GM23338 (cell line): Measurements from ENCODE around the gene FAM222A. TPM values are rescaled to one million over a fixed set of nuclear protein-coding genes. Genes with fewer than 3 reads are reported as not detected.

ENCODE experiments used
- ATAC-seq: fragments of 200-7000 bp; cut with Tn5 transposase; 3 replicates; pipeline ENCODE4 v1.9.1; 2020
- DNase-seq: peaks from one replicate; pipeline ENCODE4 v3.0.0-alpha.2; 2015; ENCODE audit warnings: low spot score
- H2AFZ ChIP-seq: fragments of 200-600 bp; sonication (generic); 2 replicates; pipeline ENCODE4 v1.8.0; 2016; ENCODE audit warnings: antibody characterized with exemption, mild to moderate bottlenecking, moderate library complexity
- H3F3A ChIP-seq: fragments of 200-600 bp; sonication (generic); replicated peaks from 2 replicates; pipeline ENCODE4 v1.8.0; 2017; ENCODE audit warnings: antibody characterized with exemption, mixed run types, low read depth
- H3K27ac ChIP-seq: fragments of 200-600 bp; sonication (generic); 2 replicates; pipeline ENCODE4 v1.6.1; 2016; ENCODE audit warnings: low read depth
- H3K27me3 ChIP-seq: fragments of 200-600 bp; sonication (generic); 2 replicates; pipeline ENCODE4 v1.8.0; 2016; ENCODE audit warnings: mild to moderate bottlenecking, mixed run types, moderate library complexity; ENCODE audit not compliant: insufficient read depth
- H3K36me3 ChIP-seq: fragments of 200-600 bp; sonication (generic); 2 replicates; pipeline ENCODE4 v1.8.0; 2016; ENCODE audit warnings: mild to moderate bottlenecking; ENCODE audit not compliant: insufficient read depth
- H3K4me1 ChIP-seq: fragments of 200-600 bp; sonication (generic); 2 replicates; pipeline ENCODE4 v1.8.0; 2016; ENCODE audit warnings: mild to moderate bottlenecking, moderate library complexity; ENCODE audit not compliant: insufficient read depth
- H3K4me2 ChIP-seq: fragments of 200-600 bp; sonication (generic); 2 replicates; pipeline ENCODE4 v1.7.1; 2017; ENCODE audit warnings: mixed run types
- H3K4me3 ChIP-seq: fragments of 200-600 bp; sonication (generic); 2 replicates; pipeline ENCODE4 v1.6.1; 2016; ENCODE audit warnings: mixed run types
- H3K79me2 ChIP-seq: fragments of 200-600 bp; sonication (generic); replicated peaks from 2 replicates; pipeline ENCODE4 v1.8.0; 2017; ENCODE audit warnings: mild to moderate bottlenecking; ENCODE audit not compliant: insufficient read depth
- H3K9me2 ChIP-seq: fragments of 200-600 bp; sonication (generic); 2 replicates; pipeline ENCODE4 v1.8.0; 2017; ENCODE audit not compliant: insufficient read depth
- H4K20me1 ChIP-seq: fragments of 200-600 bp; sonication (generic); replicated peaks from 2 replicates; pipeline ENCODE4 v1.8.0; 2017; ENCODE audit warnings: mild to moderate bottlenecking; ENCODE audit not compliant: insufficient read depth
- H3K27ac Mint-ChIP-seq: 2 replicates; pipeline ENCODE4 v1.8.0; 2020; ENCODE audit warnings: inconsistent platforms, mild to moderate bottlenecking, moderate library complexity, mixed read lengths
- H3K27me3 Mint-ChIP-seq: 3 replicates; pipeline ENCODE4 v1.8.0; 2022; ENCODE audit warnings: low read depth, mild to moderate bottlenecking, moderate library complexity, mixed read lengths, inconsistent platforms; ENCODE audit not compliant: insufficient read depth, poor library complexity
- H3K36me3 Mint-ChIP-seq: 3 replicates; pipeline ENCODE4 v1.8.0; 2021; ENCODE audit warnings: low read depth, mild to moderate bottlenecking, inconsistent platforms, moderate library complexity, mixed read lengths
- H3K4me1 Mint-ChIP-seq: 3 replicates; pipeline ENCODE4 v1.8.0; 2020; ENCODE audit warnings: mild to moderate bottlenecking, inconsistent platforms, mixed read lengths
- H3K4me3 Mint-ChIP-seq: 3 replicates; pipeline ENCODE4 v1.8.0; 2021; ENCODE audit warnings: moderate library complexity, mild to moderate bottlenecking, inconsistent platforms, mixed read lengths
- H3K9me3 Mint-ChIP-seq: 3 replicates; pipeline ENCODE4 v1.8.0; 2020; ENCODE audit warnings: moderate library complexity, mild to moderate bottlenecking, inconsistent platforms, mixed read lengths
- CREB1 ChIP-seq: fragments of 250-450 bp; sonication (Bioruptor Pico); IDR thresholded peaks from 2 replicates; pipeline ENCODE4 v1.5.0; 2020; ENCODE audit warnings: low read depth, mild to moderate bottlenecking, moderate library complexity
- EZH2 ChIP-seq: fragments of 200-600 bp; sonication (generic); IDR thresholded peaks from one replicate; pipeline ENCODE4 v1.8.0; 2017; ENCODE audit warnings: antibody characterized with exemption, mild to moderate bottlenecking, low read depth; ENCODE audit not compliant: unreplicated experiment
- EZH2phosphoT487 ChIP-seq: fragments of 200-600 bp; sonication (generic); IDR thresholded peaks from one replicate; pipeline ENCODE4 v1.8.1; 2018; ENCODE audit warnings: antibody characterized with exemption; ENCODE audit not compliant: unreplicated experiment
- NANOG ChIP-seq: IDR thresholded peaks from 2 replicates; pipeline ENCODE4 v1.6.1; 2016; ENCODE audit warnings: antibody characterized with exemption, borderline replicate concordance
- POLR2AphosphoS5 ChIP-seq: IDR thresholded peaks from 2 replicates; pipeline ENCODE4 v1.6.1; 2016; ENCODE audit warnings: antibody characterized with exemption, low read depth
- REST ChIP-seq: IDR thresholded peaks from one replicate; pipeline ENCODE4 v1.6.1; 2018; ENCODE audit warnings: antibody characterized with exemption; ENCODE audit not compliant: unreplicated experiment
- ZNF114 ChIP-seq: fragments of 250-450 bp; sonication (Bioruptor Pico); IDR thresholded peaks from 2 replicates; pipeline ENCODE4 v1.5.0; 2020; ENCODE audit warnings: mild to moderate bottlenecking, moderate library complexity
- ZNF331 ChIP-seq: fragments of 250-450 bp; sonication (Bioruptor Pico); IDR thresholded peaks from 2 replicates; pipeline ENCODE4 v1.5.0; 2020; ENCODE audit warnings: low read depth, mild to moderate bottlenecking, moderate library complexity
- polyA plus RNA-seq: library from polyadenylated mRNA; unstranded; fragments of >200 nt; fragmentation: Nextera tagmentation; extraction: Ambion mirVana; gene quantifications from 2 replicates; pipeline ENCODE4 v1.2.1, GENCODE V29; 2016
- total RNA-seq: library from RNA; depleted of rRNA; stranded (reverse); fragments of >200 nt; shearing (Covaris generic); gene quantifications from 2 replicates; pipeline ENCODE4 v1.2.3, GENCODE V29; 2014
- TF ChIP-seq, protein P1 (sequence below): fragments of 250-450 bp; sonication (Bioruptor Pico); IDR thresholded peaks from 2 replicates; pipeline ENCODE4 v1.5.0; 2020; ENCODE audit warnings: mild to moderate bottlenecking, moderate library complexity
- TF ChIP-seq, protein P2 (sequence below): IDR thresholded peaks from 2 replicates; pipeline ENCODE4 v1.6.1; 2016; ENCODE audit warnings: antibody characterized with exemption

FAM222A gene
- total and polyA plus RNA-seq, 2 experiments from 2014 or later: 0.78 to 2.1 TPM

GRCh38 chr12:109798691-109799090, 85.1 kb downstream of the FAM222A start:
- ATAC-seq (no peak), DNase-seq (no peak)
- Mint-ChIP-seq H3K36me3 (no peaks in the 10 kb centered on the region), H3K9me3 (no peaks in the 10 kb centered on the region), H3K4me1 (no peaks in the 10 kb centered on the region), H3K4me3 (no peak overlapping the region), H3K27ac (no peak overlapping the region), H3K27me3 (no peaks in the 10 kb centered on the region)
- no peak overlapping the region for H3K4me2 ChIP-seq
- no peak overlapping the region for H3K27ac ChIP-seq
- no peaks in the 10 kb centered on the region for H3K36me3 ChIP-seq
- no peaks in the 10 kb centered on the region for H3K79me2 ChIP-seq
- H2AFZ ChIP-seq: no peak overlapping the region
- no peaks in the 10 kb centered on the region for H3F3A ChIP-seq
- no peaks in the 10 kb centered on the region for H3K27me3 ChIP-seq
- no peaks in the 10 kb centered on the region for H4K20me1 ChIP-seq
- H3K9me2 ChIP-seq: no peaks in the 10 kb centered on the region
- no peaks in the 10 kb centered on the region for H3K4me1 ChIP-seq
- TF ChIP-seq ZNF114 (CRISPR knock-in tag) (no peak), EZH2phosphoT487 (no peak), ZNF331 (CRISPR knock-in tag) (no peak), CREB1 (no peak), REST (no peak), EZH2 (no peak), POLR2AphosphoS5 (no peak), NANOG (no peak)
- TF ChIP-seq, protein P1, sequence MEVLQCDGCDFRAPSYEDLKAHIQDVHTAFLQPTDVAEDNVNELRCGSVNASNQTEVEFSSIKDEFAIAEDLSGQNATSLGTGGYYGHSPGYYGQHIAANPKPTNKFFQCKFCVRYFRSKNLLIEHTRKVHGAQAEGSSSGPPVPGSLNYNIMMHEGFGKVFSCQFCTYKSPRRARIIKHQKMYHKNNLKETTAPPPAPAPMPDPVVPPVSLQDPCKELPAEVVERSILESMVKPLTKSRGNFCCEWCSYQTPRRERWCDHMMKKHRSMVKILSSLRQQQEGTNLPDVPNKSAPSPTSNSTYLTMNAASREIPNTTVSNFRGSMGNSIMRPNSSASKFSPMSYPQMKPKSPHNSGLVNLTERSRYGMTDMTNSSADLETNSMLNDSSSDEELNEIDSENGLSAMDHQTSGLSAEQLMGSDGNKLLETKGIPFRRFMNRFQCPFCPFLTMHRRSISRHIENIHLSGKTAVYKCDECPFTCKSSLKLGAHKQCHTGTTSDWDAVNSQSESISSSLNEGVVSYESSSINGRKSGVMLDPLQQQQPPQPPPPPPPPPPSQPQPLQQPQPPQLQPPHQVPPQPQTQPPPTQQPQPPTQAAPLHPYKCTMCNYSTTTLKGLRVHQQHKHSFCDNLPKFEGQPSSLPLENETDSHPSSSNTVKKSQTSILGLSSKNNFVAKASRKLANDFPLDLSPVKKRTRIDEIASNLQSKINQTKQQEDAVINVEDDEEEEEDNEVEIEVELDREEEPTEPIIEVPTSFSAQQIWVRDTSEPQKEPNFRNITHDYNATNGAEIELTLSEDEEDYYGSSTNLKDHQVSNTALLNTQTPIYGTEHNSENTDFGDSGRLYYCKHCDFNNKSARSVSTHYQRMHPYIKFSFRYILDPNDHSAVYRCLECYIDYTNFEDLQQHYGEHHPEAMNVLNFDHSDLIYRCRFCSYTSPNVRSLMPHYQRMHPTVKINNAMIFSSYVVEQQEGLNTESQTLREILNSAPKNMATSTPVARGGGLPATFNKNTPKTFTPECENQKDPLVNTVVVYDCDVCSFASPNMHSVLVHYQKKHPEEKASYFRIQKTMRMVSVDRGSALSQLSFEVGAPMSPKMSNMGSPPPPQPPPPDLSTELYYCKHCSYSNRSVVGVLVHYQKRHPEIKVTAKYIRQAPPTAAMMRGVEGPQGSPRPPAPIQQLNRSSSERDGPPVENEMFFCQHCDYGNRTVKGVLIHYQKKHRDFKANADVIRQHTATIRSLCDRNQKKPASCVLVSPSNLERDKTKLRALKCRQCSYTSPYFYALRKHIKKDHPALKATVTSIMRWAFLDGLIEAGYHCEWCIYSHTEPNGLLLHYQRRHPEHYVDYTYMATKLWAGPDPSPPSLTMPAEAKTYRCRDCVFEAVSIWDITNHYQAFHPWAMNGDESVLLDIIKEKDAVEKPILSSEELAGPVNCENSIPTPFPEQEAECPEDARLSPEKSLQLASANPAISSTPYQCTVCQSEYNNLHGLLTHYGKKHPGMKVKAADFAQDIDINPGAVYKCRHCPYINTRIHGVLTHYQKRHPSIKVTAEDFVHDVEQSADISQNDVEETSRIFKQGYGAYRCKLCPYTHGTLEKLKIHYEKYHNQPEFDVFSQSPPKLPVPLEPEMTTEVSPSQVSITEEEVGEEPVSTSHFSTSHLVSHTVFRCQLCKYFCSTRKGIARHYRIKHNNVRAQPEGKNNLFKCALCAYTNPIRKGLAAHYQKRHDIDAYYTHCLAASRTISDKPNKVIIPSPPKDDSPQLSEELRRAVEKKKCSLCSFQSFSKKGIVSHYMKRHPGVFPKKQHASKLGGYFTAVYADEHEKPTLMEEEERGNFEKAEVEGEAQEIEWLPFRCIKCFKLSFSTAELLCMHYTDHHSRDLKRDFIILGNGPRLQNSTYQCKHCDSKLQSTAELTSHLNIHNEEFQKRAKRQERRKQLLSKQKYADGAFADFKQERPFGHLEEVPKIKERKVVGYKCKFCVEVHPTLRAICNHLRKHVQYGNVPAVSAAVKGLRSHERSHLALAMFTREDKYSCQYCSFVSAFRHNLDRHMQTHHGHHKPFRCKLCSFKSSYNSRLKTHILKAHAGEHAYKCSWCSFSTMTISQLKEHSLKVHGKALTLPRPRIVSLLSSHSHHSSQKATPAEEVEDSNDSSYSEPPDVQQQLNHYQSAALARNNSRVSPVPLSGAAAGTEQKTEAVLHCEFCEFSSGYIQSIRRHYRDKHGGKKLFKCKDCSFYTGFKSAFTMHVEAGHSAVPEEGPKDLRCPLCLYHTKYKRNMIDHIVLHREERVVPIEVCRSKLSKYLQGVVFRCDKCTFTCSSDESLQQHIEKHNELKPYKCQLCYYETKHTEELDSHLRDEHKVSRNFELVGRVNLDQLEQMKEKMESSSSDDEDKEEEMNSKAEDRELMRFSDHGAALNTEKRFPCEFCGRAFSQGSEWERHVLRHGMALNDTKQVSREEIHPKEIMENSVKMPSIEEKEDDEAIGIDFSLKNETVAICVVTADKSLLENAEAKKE: no peak
- TF ChIP-seq, protein P2, sequence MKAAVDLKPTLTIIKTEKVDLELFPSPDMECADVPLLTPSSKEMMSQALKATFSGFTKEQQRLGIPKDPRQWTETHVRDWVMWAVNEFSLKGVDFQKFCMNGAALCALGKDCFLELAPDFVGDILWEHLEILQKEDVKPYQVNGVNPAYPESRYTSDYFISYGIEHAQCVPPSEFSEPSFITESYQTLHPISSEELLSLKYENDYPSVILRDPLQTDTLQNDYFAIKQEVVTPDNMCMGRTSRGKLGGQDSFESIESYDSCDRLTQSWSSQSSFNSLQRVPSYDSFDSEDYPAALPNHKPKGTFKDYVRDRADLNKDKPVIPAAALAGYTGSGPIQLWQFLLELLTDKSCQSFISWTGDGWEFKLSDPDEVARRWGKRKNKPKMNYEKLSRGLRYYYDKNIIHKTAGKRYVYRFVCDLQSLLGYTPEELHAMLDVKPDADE: no peak
- H3K4me3 ChIP-seq: no peak overlapping the region
